ENCODE data around the gene NRAP.

The NRAP gene

GRCh38 chr10:113565364-113565763, 98.5 kb downstream of the NRAP start:
- no peaks in the 10 kb centered on the region for H3K36me3 ChIP-seq (ENCODE audit: control insufficient read depth, insufficient read depth, low read length)
- no peak overlapping the region for H3K27ac ChIP-seq (ENCODE audit: insufficient read depth, low read length, poor library complexity, severe bottlenecking)
- no peak for DNase-seq
- H3K4me1 ChIP-seq (ENCODE audit: control insufficient read depth, insufficient read depth, low read length, poor library complexity, severe bottlenecking) = no peaks in the 10 kb centered on the region
- H3K27me3 ChIP-seq (replicated peaks; ENCODE audit: control insufficient read depth, insufficient read depth, low read length, poor library complexity, severe bottlenecking) = no peaks in the 10 kb centered on the region
- H3K4me3 ChIP-seq (ENCODE audit: insufficient read depth, low read depth, low read length, poor library complexity, severe bottlenecking) = no peak overlapping the region
- H3K9me3 ChIP-seq (ENCODE audit: control insufficient read depth, low read length) = no peaks in the 10 kb centered on the region

GRCh38 chr10:113563306-113564088, 100.3 kb downstream of the NRAP start:
- Histone ChIP-seq H3K9me3 (ENCODE audit: control insufficient read depth, low read length) (no peaks in the 10 kb centered on the region), H3K27me3 (replicated peaks; ENCODE audit: control insufficient read depth, insufficient read depth, low read length, poor library complexity, severe bottlenecking) (no peaks in the 10 kb centered on the region), H3K4me3 (ENCODE audit: insufficient read depth, low read depth, low read length, poor library complexity, severe bottlenecking) (peak overlapping the region; percentile 32), H3K36me3 (ENCODE audit: control insufficient read depth, insufficient read depth, low read length) (no peaks in the 10 kb centered on the region), H3K27ac (ENCODE audit: insufficient read depth, low read length, poor library complexity, severe bottlenecking) (no peak overlapping the region), H3K4me1 (ENCODE audit: control insufficient read depth, insufficient read depth, low read length, poor library complexity, severe bottlenecking) (no peaks in the 10 kb centered on the region)
- DNase-seq = peak; percentile 4 to 29 (median 11)

GRCh38 chr10:113562704-113563103, 101.1 kb downstream of the NRAP start:
- H3K36me3 ChIP-seq (ENCODE audit: control insufficient read depth, insufficient read depth, low read length) = no peaks in the 10 kb centered on the region
- H3K27ac ChIP-seq (ENCODE audit: insufficient read depth, low read length, poor library complexity, severe bottlenecking) = no peak overlapping the region
- H3K27me3 ChIP-seq (replicated peaks; ENCODE audit: control insufficient read depth, insufficient read depth, low read length, poor library complexity, severe bottlenecking) = no peaks in the 10 kb centered on the region
- no peaks in the 10 kb centered on the region for H3K9me3 ChIP-seq (ENCODE audit: control insufficient read depth, low read length)
- H3K4me3 ChIP-seq (ENCODE audit: insufficient read depth, low read depth, low read length, poor library complexity, severe bottlenecking) = no peak overlapping the region
- no peaks in the 10 kb centered on the region for H3K4me1 ChIP-seq (ENCODE audit: control insufficient read depth, insufficient read depth, low read length, poor library complexity, severe bottlenecking)
- DNase-seq = no peak

GRCh38 chr10:113562069-113562468, 101.8 kb downstream of the NRAP start:
- Histone ChIP-seq H3K27me3 (replicated peaks; ENCODE audit: control insufficient read depth, insufficient read depth, low read length, poor library complexity, severe bottlenecking) (no peaks in the 10 kb centered on the region), H3K36me3 (ENCODE audit: control insufficient read depth, insufficient read depth, low read length) (no peaks in the 10 kb centered on the region), H3K27ac (ENCODE audit: insufficient read depth, low read length, poor library complexity, severe bottlenecking) (no peak overlapping the region), H3K4me3 (ENCODE audit: insufficient read depth, low read depth, low read length, poor library complexity, severe bottlenecking) (no peak overlapping the region), H3K9me3 (ENCODE audit: control insufficient read depth, low read length) (no peaks in the 10 kb centered on the region), H3K4me1 (ENCODE audit: control insufficient read depth, insufficient read depth, low read length, poor library complexity, severe bottlenecking) (no peaks in the 10 kb centered on the region)
- DNase-seq = no peak

- H3K36me3 ChIP-seq (ENCODE audit: control insufficient read depth, insufficient read depth, low read length) = no peaks in the 10 kb centered on the region
- no peak overlapping the region for H3K4me3 ChIP-seq (ENCODE audit: insufficient read depth, low read depth, low read length, poor library complexity, severe bottlenecking)
- no peak for DNase-seq
These were observed 102.6 kb downstream of the NRAP start for GRCh38 chr10:113561214-113561613.

GRCh38 chr10:113560071-113560470, 103.8 kb downstream of the NRAP start:
- H3K4me1 ChIP-seq (ENCODE audit: control insufficient read depth, insufficient read depth, low read length, poor library complexity, severe bottlenecking) = no peaks in the 10 kb centered on the region
- no peaks in the 10 kb centered on the region for H3K9me3 ChIP-seq (ENCODE audit: control insufficient read depth, low read length)
- no peak overlapping the region for H3K4me3 ChIP-seq (ENCODE audit: insufficient read depth, low read depth, low read length, poor library complexity, severe bottlenecking)
- no peak overlapping the region for H3K27ac ChIP-seq (ENCODE audit: insufficient read depth, low read length, poor library complexity, severe bottlenecking)
- DNase-seq = no peak
- no peaks in the 10 kb centered on the region for H3K27me3 ChIP-seq (replicated peaks; ENCODE audit: control insufficient read depth, insufficient read depth, low read length, poor library complexity, severe bottlenecking)
- H3K36me3 ChIP-seq (ENCODE audit: control insufficient read depth, insufficient read depth, low read length) = no peaks in the 10 kb centered on the region

More at GRCh38 chr10:113561214-113561613, 102.6 kb downstream of the NRAP start:
- H3K9me3 ChIP-seq (ENCODE audit: control insufficient read depth, low read length) = no peaks in the 10 kb centered on the region
- H3K4me1 ChIP-seq (ENCODE audit: control insufficient read depth, insufficient read depth, low read length, poor library complexity, severe bottlenecking) = no peaks in the 10 kb centered on the region
- no peaks in the 10 kb centered on the region for H3K27me3 ChIP-seq (replicated peaks; ENCODE audit: control insufficient read depth, insufficient read depth, low read length, poor library complexity, severe bottlenecking)
- no peak overlapping the region for H3K27ac ChIP-seq (ENCODE audit: insufficient read depth, low read length, poor library complexity, severe bottlenecking)

GRCh38 chr10:113557903-113558321, 105.9 kb downstream of the NRAP start:
- Histone ChIP-seq H3K36me3 (ENCODE audit: control insufficient read depth, insufficient read depth, low read length) (no peaks in the 10 kb centered on the region), H3K4me3 (ENCODE audit: insufficient read depth, low read depth, low read length, poor library complexity, severe bottlenecking) (no peak overlapping the region), H3K27ac (ENCODE audit: insufficient read depth, low read length, poor library complexity, severe bottlenecking) (no peak overlapping the region), H3K27me3 (replicated peaks; ENCODE audit: control insufficient read depth, insufficient read depth, low read length, poor library complexity, severe bottlenecking) (no peaks in the 10 kb centered on the region), H3K9me3 (ENCODE audit: control insufficient read depth, low read length) (no peaks in the 10 kb centered on the region), H3K4me1 (ENCODE audit: control insufficient read depth, insufficient read depth, low read length, poor library complexity, severe bottlenecking) (no peaks in the 10 kb centered on the region)
- no peak for DNase-seq

GRCh38 chr10:113557424-113557862, 106.4 kb downstream of the NRAP start:
- no peaks in the 10 kb centered on the region for H3K9me3 ChIP-seq (ENCODE audit: control insufficient read depth, low read length)
- no peak overlapping the region for H3K4me3 ChIP-seq (ENCODE audit: insufficient read depth, low read depth, low read length, poor library complexity, severe bottlenecking)
- H3K27ac ChIP-seq (ENCODE audit: insufficient read depth, low read length, poor library complexity, severe bottlenecking) = no peak overlapping the region
- H3K4me1 ChIP-seq (ENCODE audit: control insufficient read depth, insufficient read depth, low read length, poor library complexity, severe bottlenecking) = no peaks in the 10 kb centered on the region
- no peaks in the 10 kb centered on the region for H3K27me3 ChIP-seq (replicated peaks; ENCODE audit: control insufficient read depth, insufficient read depth, low read length, poor library complexity, severe bottlenecking)
- DNase-seq = no peak
- H3K36me3 ChIP-seq (ENCODE audit: control insufficient read depth, insufficient read depth, low read length) = no peaks in the 10 kb centered on the region

- H3K4me1 ChIP-seq (ENCODE audit: control insufficient read depth, insufficient read depth, low read length, poor library complexity, severe bottlenecking) = no peaks in the 10 kb centered on the region
- no peak overlapping the region for H3K27ac ChIP-seq (ENCODE audit: insufficient read depth, low read length, poor library complexity, severe bottlenecking)
- no peak overlapping the region for H3K4me3 ChIP-seq (ENCODE audit: insufficient read depth, low read depth, low read length, poor library complexity, severe bottlenecking)
- no peaks in the 10 kb centered on the region for H3K27me3 ChIP-seq (replicated peaks; ENCODE audit: control insufficient read depth, insufficient read depth, low read length, poor library complexity, severe bottlenecking)
- H3K9me3 ChIP-seq (ENCODE audit: control insufficient read depth, low read length) = no peaks in the 10 kb centered on the region
- DNase-seq = no peak
- no peaks in the 10 kb centered on the region for H3K36me3 ChIP-seq (ENCODE audit: control insufficient read depth, insufficient read depth, low read length)
These were observed 108.1 kb downstream of the NRAP start for GRCh38 chr10:113555751-113556150.

GRCh38 chr10:113555245-113555644, 108.6 kb downstream of the NRAP start:
- Histone ChIP-seq H3K36me3 (ENCODE audit: control insufficient read depth, insufficient read depth, low read length) (no peaks in the 10 kb centered on the region), H3K27ac (ENCODE audit: insufficient read depth, low read length, poor library complexity, severe bottlenecking) (no peak overlapping the region), H3K9me3 (ENCODE audit: control insufficient read depth, low read length) (no peaks in the 10 kb centered on the region), H3K4me1 (ENCODE audit: control insufficient read depth, insufficient read depth, low read length, poor library complexity, severe bottlenecking) (no peaks in the 10 kb centered on the region), H3K27me3 (replicated peaks; ENCODE audit: control insufficient read depth, insufficient read depth, low read length, poor library complexity, severe bottlenecking) (no peaks in the 10 kb centered on the region), H3K4me3 (ENCODE audit: insufficient read depth, low read depth, low read length, poor library complexity, severe bottlenecking) (no peak overlapping the region)
- DNase-seq = no peak

All from effector memory CD4-positive, alpha-beta T cell (primary cell).